WTC11 (cell line): Measurements from ENCODE around the gene DCLK1. TPM values are rescaled to one million over a fixed set of nuclear protein-coding genes. Genes with fewer than 3 reads are reported as not detected.

Experiments used
- ATAC-seq: fragments of 200-7000 bp; cut with Tn5 transposase; 2 replicates; pipeline ENCODE4 v1.10.0; 2021; ENCODE audit warnings: mild to moderate bottlenecking, moderate library complexity
- CTCF ChIA-PET: fragments of 300-600 bp; sonication (Branson Sonifier 250); formaldehyde crosslinking; loops from one replicate; lab custom pipeline; 2021; ENCODE audit warnings: antibody characterized with exemption; lab: Charles Lee
- POLR2A ChIA-PET: fragments of 350-600 bp; sonication (Branson Sonifier 250); formaldehyde crosslinking; loops from one replicate; lab custom pipeline; 2021; ENCODE audit warnings: antibody characterized with exemption; lab: Charles Lee
- DNase-seq: peaks from one replicate; pipeline ENCODE4 v3.0.0; 2021; ENCODE audit warnings: low spot score
- H3K27ac Mint-ChIP-seq: 2 replicates; pipeline ENCODE4 v1.8.0; 2021; ENCODE audit warnings: mixed read lengths
- H3K27me3 Mint-ChIP-seq: 2 replicates; pipeline ENCODE4 v1.8.0; 2021; ENCODE audit warnings: low read depth, mild to moderate bottlenecking, moderate library complexity, mixed read lengths
- H3K36me3 Mint-ChIP-seq: 2 replicates; pipeline ENCODE4 v1.8.0; 2021; ENCODE audit warnings: mixed read lengths
- H3K4me1 Mint-ChIP-seq: 2 replicates; pipeline ENCODE4 v1.8.0; 2022; ENCODE audit warnings: mixed read lengths
- H3K4me3 Mint-ChIP-seq: 2 replicates; pipeline ENCODE4 v1.8.0; 2021; ENCODE audit warnings: mild to moderate bottlenecking, moderate library complexity, mixed read lengths
- H3K9me3 Mint-ChIP-seq: 2 replicates; pipeline ENCODE4 v1.8.0; 2021; ENCODE audit warnings: mixed read lengths
- ATF3 ChIP-seq: sonication (generic); formaldehyde crosslinking; conservative IDR thresholded peaks from 2 replicates; pipeline ENCODE4 v1.8.1; 2022; ENCODE audit warnings: mild to moderate bottlenecking, missing genetic modification reagents
- CREM ChIP-seq: sonication (generic); formaldehyde crosslinking; IDR thresholded peaks from 2 replicates; pipeline ENCODE4 v1.8.1; 2022; ENCODE audit warnings: mild to moderate bottlenecking, missing genetic modification reagents, moderate library complexity
- ERG ChIP-seq: fragments of 250-450 bp; sonication (Bioruptor Pico); IDR thresholded peaks from 2 replicates; pipeline ENCODE4 v1.8.0; 2021; ENCODE audit warnings: mild to moderate bottlenecking
- FOXJ3 ChIP-seq: sonication (generic); formaldehyde crosslinking; IDR thresholded peaks from 2 replicates; pipeline ENCODE4 v1.9.0; 2021; ENCODE audit warnings: missing genetic modification reagents, mild to moderate bottlenecking, borderline replicate concordance
- FOXP1 ChIP-seq: sonication (generic); formaldehyde crosslinking; IDR thresholded peaks from 2 replicates; pipeline ENCODE4 v1.8.0; 2022; ENCODE audit warnings: missing genetic modification reagents, mild to moderate bottlenecking, moderate library complexity, borderline replicate concordance
- GABPB1 ChIP-seq: sonication (generic); formaldehyde crosslinking; IDR thresholded peaks from 2 replicates; pipeline ENCODE4 v1.8.1; 2023; ENCODE audit warnings: mild to moderate bottlenecking, missing genetic modification reagents
- JUN ChIP-seq: sonication (generic); formaldehyde crosslinking; IDR thresholded peaks from 2 replicates; pipeline ENCODE4 v1.8.0; 2023; ENCODE audit warnings: mild to moderate bottlenecking, missing genetic modification reagents
- NFATC4 ChIP-seq: fragments of 250-450 bp; sonication (Bioruptor Pico); IDR thresholded peaks from 2 replicates; pipeline ENCODE4 v1.9.0; 2021; ENCODE audit warnings: mild to moderate bottlenecking
- NR1H2 ChIP-seq: sonication (generic); formaldehyde crosslinking; IDR thresholded peaks from 2 replicates; pipeline ENCODE4 v1.9.0; 2021; ENCODE audit warnings: mild to moderate bottlenecking, moderate library complexity, missing genetic modification reagents
- OVOL2 ChIP-seq: fragments of 250-450 bp; sonication (Bioruptor Pico); IDR thresholded peaks from 2 replicates; pipeline ENCODE4 v1.9.0; 2021; ENCODE audit warnings: mild to moderate bottlenecking, borderline replicate concordance
- PREB ChIP-seq: sonication (generic); formaldehyde crosslinking; IDR thresholded peaks from 2 replicates; pipeline ENCODE4 v1.8.1; 2022; ENCODE audit warnings: mild to moderate bottlenecking, missing genetic modification reagents, moderate library complexity, borderline replicate concordance
- SMAD3 ChIP-seq: sonication (generic); formaldehyde crosslinking; IDR thresholded peaks from 2 replicates; pipeline ENCODE4 v1.8.0; 2022; ENCODE audit warnings: missing genetic modification reagents, mild to moderate bottlenecking, borderline replicate concordance
- TEAD1 ChIP-seq: sonication (generic); formaldehyde crosslinking; IDR thresholded peaks from 2 replicates; pipeline ENCODE4 v1.8.0; 2022; ENCODE audit warnings: mild to moderate bottlenecking, missing genetic modification reagents
- ZNF219 ChIP-seq: sonication (generic); formaldehyde crosslinking; IDR thresholded peaks from 2 replicates; pipeline ENCODE4 v1.8.0; 2023; ENCODE audit warnings: missing genetic modification reagents, mild to moderate bottlenecking, borderline replicate concordance
- ZNF232 ChIP-seq: sonication (generic); formaldehyde crosslinking; IDR thresholded peaks from 2 replicates; pipeline ENCODE4 v1.8.0; 2022; ENCODE audit warnings: mild to moderate bottlenecking, missing genetic modification reagents
- ZNF281 ChIP-seq: sonication (generic); formaldehyde crosslinking; IDR thresholded peaks from 2 replicates; pipeline ENCODE4 v1.8.0; 2023; ENCODE audit warnings: mild to moderate bottlenecking, missing genetic modification reagents
- ZNF423 ChIP-seq: fragments of 250-450 bp; sonication (Bioruptor Pico); IDR thresholded peaks from 2 replicates; pipeline ENCODE4 v2.1.2; 2022; ENCODE audit warnings: mild to moderate bottlenecking, moderate library complexity
- ZNF671 ChIP-seq: fragments of 250-450 bp; sonication (Bioruptor Pico); IDR thresholded peaks from 2 replicates; pipeline ENCODE4 v1.8.0; 2021; ENCODE audit warnings: mild to moderate bottlenecking
- ZSCAN18 ChIP-seq: fragments of 250-450 bp; sonication (Bioruptor Pico); IDR thresholded peaks from 2 replicates; pipeline ENCODE4 v2.1.2; 2022; ENCODE audit warnings: mild to moderate bottlenecking, moderate library complexity
- total RNA-seq: library from RNA; stranded (reverse); gene quantifications from 3 replicates; pipeline ENCODE4 v1.2.3, GENCODE V29; 2021
- TF ChIP-seq, protein P1 (sequence below): sonication (generic); formaldehyde crosslinking; IDR thresholded peaks from 2 replicates; pipeline ENCODE4 v1.8.0; 2022; ENCODE audit warnings: missing genetic modification reagents

The DCLK1 gene
- total RNA-seq, 1 experiment from 2014 or later, result 18.5 TPM

- TF ChIP-seq CREM (CRISPR knock-in tag), result no peak
- no peak for TF ChIP-seq ZNF219 (CRISPR knock-in tag)
- TF ChIP-seq ZNF671, result no peak
- TF ChIP-seq SMAD3 (CRISPR knock-in tag), result no peak
- TF ChIP-seq GABPB1 (CRISPR knock-in tag), result no peak
- TF ChIP-seq NR1H2 (CRISPR knock-in tag), result no peak
- TF ChIP-seq, all 79 proteins: peak for 0
- Mint-ChIP-seq H3K27ac (no peak overlapping the region), H3K4me1 (peaks cover 3% of the 10 kb centered on the region), H3K4me3 (no peak overlapping the region), H3K36me3 (no peaks in the 10 kb centered on the region), H3K27me3 (no peaks in the 10 kb centered on the region), H3K9me3 (no peaks in the 10 kb centered on the region)
- ChIA-PET CTCF (no interaction called here), POLR2A (interaction anchor here (0.7 kb wide), 1 partner anchor 52 kb away, joined by 3 read pairs; no protein-coding TSS in a partner anchor)
- no peak for ATAC-seq
- DNase-seq, result no peak
Measured at GRCh38 chr13:35894636-35895035, 236.5 kb downstream of the DCLK1 start.

GRCh38 chr13:35892837-35893814 lies 238.1 kb downstream of the DCLK1 start:
- ChIA-PET POLR2A (no interaction called here), CTCF (no interaction called here)
- Mint-ChIP-seq H3K4me3 (no peak overlapping the region), H3K27me3 (no peaks in the 10 kb centered on the region), H3K4me1 (peaks cover 3% of the 10 kb centered on the region), H3K9me3 (no peaks in the 10 kb centered on the region), H3K36me3 (no peaks in the 10 kb centered on the region), H3K27ac (no peak overlapping the region)
- DNase-seq, result no peak
- ATAC-seq, result no peak
- no peak for TF ChIP-seq TEAD1
- no peak for TF ChIP-seq ZNF232 (CRISPR knock-in tag)
- no peak for TF ChIP-seq PREB (CRISPR knock-in tag)
- no peak for TF ChIP-seq ZNF219 (CRISPR knock-in tag)
- TF ChIP-seq, protein P1, sequence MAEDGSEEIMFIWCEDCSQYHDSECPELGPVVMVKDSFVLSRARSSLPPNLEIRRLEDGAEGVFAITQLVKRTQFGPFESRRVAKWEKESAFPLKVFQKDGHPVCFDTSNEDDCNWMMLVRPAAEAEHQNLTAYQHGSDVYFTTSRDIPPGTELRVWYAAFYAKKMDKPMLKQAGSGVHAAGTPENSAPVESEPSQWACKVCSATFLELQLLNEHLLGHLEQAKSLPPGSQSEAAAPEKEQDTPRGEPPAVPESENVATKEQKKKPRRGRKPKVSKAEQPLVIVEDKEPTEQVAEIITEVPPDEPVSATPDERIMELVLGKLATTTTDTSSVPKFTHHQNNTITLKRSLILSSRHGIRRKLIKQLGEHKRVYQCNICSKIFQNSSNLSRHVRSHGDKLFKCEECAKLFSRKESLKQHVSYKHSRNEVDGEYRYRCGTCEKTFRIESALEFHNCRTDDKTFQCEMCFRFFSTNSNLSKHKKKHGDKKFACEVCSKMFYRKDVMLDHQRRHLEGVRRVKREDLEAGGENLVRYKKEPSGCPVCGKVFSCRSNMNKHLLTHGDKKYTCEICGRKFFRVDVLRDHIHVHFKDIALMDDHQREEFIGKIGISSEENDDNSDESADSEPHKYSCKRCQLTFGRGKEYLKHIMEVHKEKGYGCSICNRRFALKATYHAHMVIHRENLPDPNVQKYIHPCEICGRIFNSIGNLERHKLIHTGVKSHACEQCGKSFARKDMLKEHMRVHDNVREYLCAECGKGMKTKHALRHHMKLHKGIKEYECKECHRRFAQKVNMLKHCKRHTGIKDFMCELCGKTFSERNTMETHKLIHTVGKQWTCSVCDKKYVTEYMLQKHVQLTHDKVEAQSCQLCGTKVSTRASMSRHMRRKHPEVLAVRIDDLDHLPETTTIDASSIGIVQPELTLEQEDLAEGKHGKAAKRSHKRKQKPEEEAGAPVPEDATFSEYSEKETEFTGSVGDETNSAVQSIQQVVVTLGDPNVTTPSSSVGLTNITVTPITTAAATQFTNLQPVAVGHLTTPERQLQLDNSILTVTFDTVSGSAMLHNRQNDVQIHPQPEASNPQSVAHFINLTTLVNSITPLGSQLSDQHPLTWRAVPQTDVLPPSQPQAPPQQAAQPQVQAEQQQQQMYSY (CRISPR knock-in tag), result no peak
- TF ChIP-seq ZNF423 (CRISPR knock-in tag), result no peak
- TF ChIP-seq FOXP1 (CRISPR knock-in tag), result no peak
- no peak for TF ChIP-seq JUN (CRISPR knock-in tag)
- no peak for TF ChIP-seq ZNF281 (CRISPR knock-in tag)
- TF ChIP-seq OVOL2 (CRISPR knock-in tag), result no peak
- TF ChIP-seq ERG (CRISPR knock-in tag), result no peak
- no peak for TF ChIP-seq ZSCAN18 (CRISPR knock-in tag)
- TF ChIP-seq ATF3 (CRISPR knock-in tag), result no peak
- TF ChIP-seq FOXJ3 (CRISPR knock-in tag), result no peak
- no peak for TF ChIP-seq NFATC4 (CRISPR knock-in tag)
